B cell (primary cell): ENCODE measurements around the gene OR10H1.
"Not testable (repeated sequence)": the region's sequence is repeated elsewhere in the genome, so short reads cannot be mapped to it uniquely, and the experiment has no call there.

Experiments
- EZH2 ChIP-seq: IDR thresholded peaks from 2 replicates; pipeline ENCODE4 v1.6.1; 2012; ENCODE audit warnings: borderline replicate concordance, low read depth, mild to moderate bottlenecking, moderate library complexity, low read length; ENCODE audit not compliant: insufficient read depth, poor library complexity, severe bottlenecking
- TF ChIP-seq, protein P1 (sequence below): fragments of 200-600 bp; IDR thresholded peaks from one replicate; pipeline ENCODE4 v1.8.0; 2022; ENCODE audit warnings: antibody characterized with exemption, mild to moderate bottlenecking

DNA sequence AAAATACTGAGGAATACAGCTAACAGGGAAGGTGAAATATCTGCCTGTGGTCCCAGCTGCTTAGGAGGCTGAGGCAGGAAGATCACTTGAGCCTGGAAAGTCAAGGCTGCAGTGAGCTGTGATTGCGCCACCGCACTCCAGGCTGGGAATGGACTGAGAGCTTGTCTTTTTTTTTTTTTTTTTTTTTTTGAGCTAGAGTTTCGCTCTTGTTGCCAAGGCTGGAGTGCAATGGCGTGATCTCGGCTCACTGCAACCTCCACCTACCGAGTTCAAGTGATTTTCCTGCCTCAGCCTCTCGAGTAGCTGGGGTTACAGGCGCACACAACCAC is 28.4 kb upstream of the OR10H1 start:
- TF ChIP-seq, protein P1, sequence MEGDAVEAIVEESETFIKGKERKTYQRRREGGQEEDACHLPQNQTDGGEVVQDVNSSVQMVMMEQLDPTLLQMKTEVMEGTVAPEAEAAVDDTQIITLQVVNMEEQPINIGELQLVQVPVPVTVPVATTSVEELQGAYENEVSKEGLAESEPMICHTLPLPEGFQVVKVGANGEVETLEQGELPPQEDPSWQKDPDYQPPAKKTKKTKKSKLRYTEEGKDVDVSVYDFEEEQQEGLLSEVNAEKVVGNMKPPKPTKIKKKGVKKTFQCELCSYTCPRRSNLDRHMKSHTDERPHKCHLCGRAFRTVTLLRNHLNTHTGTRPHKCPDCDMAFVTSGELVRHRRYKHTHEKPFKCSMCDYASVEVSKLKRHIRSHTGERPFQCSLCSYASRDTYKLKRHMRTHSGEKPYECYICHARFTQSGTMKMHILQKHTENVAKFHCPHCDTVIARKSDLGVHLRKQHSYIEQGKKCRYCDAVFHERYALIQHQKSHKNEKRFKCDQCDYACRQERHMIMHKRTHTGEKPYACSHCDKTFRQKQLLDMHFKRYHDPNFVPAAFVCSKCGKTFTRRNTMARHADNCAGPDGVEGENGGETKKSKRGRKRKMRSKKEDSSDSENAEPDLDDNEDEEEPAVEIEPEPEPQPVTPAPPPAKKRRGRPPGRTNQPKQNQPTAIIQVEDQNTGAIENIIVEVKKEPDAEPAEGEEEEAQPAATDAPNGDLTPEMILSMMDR: not testable (repeated sequence)
- TF ChIP-seq EZH2: not testable (repeated sequence)
